Fibroblast of lung (primary cell): ENCODE data around the gene TSPYL4. TPM values are rescaled to one million over a fixed set of nuclear protein-coding genes. Genes with fewer than 3 reads are reported as not detected.
A peak's percentile ranks its signal among the peaks of the same experiment; 100 is the strongest.

Experiments
- DNase-seq, 2 donors: peaks; one replicate each; pipeline versions ENCODE4 v3.0.0 to v3.0.0-alpha.2; 2010; ENCODE audit warnings: low read depth in 2 of 2
- H2AFZ ChIP-seq: 2 replicates; pipeline ENCODE4 v1.5.1; 2012; ENCODE audit warnings: low read length, control low read depth, inconsistent platforms
- H3K27ac ChIP-seq: 2 replicates; pipeline ENCODE4 v1.5.1; 2011; ENCODE audit warnings: low read length, control low read depth; ENCODE audit not compliant: insufficient read depth
- H3K27me3 ChIP-seq: 2 replicates; pipeline ENCODE4 v1.5.1; 2011; ENCODE audit warnings: mild to moderate bottlenecking, low read length; ENCODE audit not compliant: control insufficient read depth, insufficient read depth
- H3K36me3 ChIP-seq: 2 replicates; pipeline ENCODE4 v1.5.1; 2011; ENCODE audit warnings: low read length; ENCODE audit not compliant: control insufficient read depth, insufficient read depth
- H3K4me1 ChIP-seq: 2 replicates; pipeline ENCODE4 v1.5.1; 2011; ENCODE audit warnings: low read length; ENCODE audit not compliant: control insufficient read depth, insufficient read depth; ENCODE audit errors: extremely low read depth
- H3K4me2 ChIP-seq: 2 replicates; pipeline ENCODE4 v1.5.1; 2011; ENCODE audit warnings: low read length, control low read depth; ENCODE audit not compliant: insufficient read depth; ENCODE audit errors: extremely low read depth
- H3K4me3 ChIP-seq, 4 experiments: fragments of 200-600 bp in 1 of 4; sonication (generic) in 1 of 4; replicated peaks in 1 of 4; 2 replicates each; pipeline ENCODE4 v1.5.1; 2011 to 2016; ENCODE audit warnings: low read length in 4 of 4, low read depth in 3 of 4, mild to moderate bottlenecking in 3 of 4, control low read depth in 2 of 4, inconsistent platforms in 1 of 4, mixed read lengths in 1 of 4; ENCODE audit not compliant: insufficient read depth in 1 of 4; ENCODE audit errors: control extremely low read depth in 1 of 4
- H3K79me2 ChIP-seq: 2 replicates; pipeline ENCODE4 v1.5.1; 2012; ENCODE audit warnings: mild to moderate bottlenecking, low read length, inconsistent platforms; ENCODE audit not compliant: control insufficient read depth, insufficient read depth
- H3K9ac ChIP-seq: 2 replicates; pipeline ENCODE4 v1.5.1; 2011; ENCODE audit warnings: mild to moderate bottlenecking, low read length, control low read depth; ENCODE audit not compliant: insufficient read depth
- H3K9me3 ChIP-seq: 2 replicates; pipeline ENCODE4 v1.5.1; 2012; ENCODE audit warnings: low read depth, low read length; ENCODE audit not compliant: control insufficient read depth, insufficient read depth
- H4K20me1 ChIP-seq: 2 replicates; pipeline ENCODE4 v1.5.1; 2011; ENCODE audit warnings: low read length; ENCODE audit not compliant: control insufficient read depth, insufficient read depth; ENCODE audit errors: extremely low read depth
- CTCF ChIP-seq, 2 donors: IDR thresholded peaks in 1 of 2; conservative IDR thresholded peaks in 1 of 2; 1 replicate in 1 of 2; 2 replicates in 1 of 2; pipeline ENCODE4 v1.5.1; 2011 to 2012; ENCODE audit warnings: low read length in 2 of 2, control low read depth in 1 of 2, inconsistent platforms in 1 of 2, low read depth in 1 of 2, mild to moderate bottlenecking in 1 of 2
- EZH2 ChIP-seq: IDR thresholded peaks from 2 replicates; pipeline ENCODE4 v1.5.1; 2012; ENCODE audit warnings: low read length, control low read depth, mild to moderate bottlenecking; ENCODE audit errors: missing control alignments
- polyA plus RNA-seq, 2 donors: library from polyadenylated mRNA; depleted of rRNA in 1 of 2; stranded (reverse) in 1 of 2; unstranded in 1 of 2; fragments of >200 nt; gene quantifications; 2 replicates each; pipeline ENCODE4 v1.2.1, GENCODE V29; 2011 to 2012; ENCODE audit warnings: missing spikeins in 1 of 2
- total RNA-seq: library from RNA; depleted of rRNA; stranded (reverse); fragments of >200 nt; gene quantifications from 2 replicates; pipeline ENCODE4 v1.2.1, GENCODE V29; 2014

Gene TSPYL4
- total and polyA plus RNA-seq, 2 donors (not counting 1 experiment from before 2014, with no cell fraction given): 5.3 to 25.0 TPM

GRCh38 chr6:116221911-116222310 lies 32.0 kb downstream of the TSPYL4 start:
- Histone ChIP-seq H4K20me1 (no peaks in the 10 kb centered on the region), H3K27ac (no peak overlapping the region), H2AFZ (no peak overlapping the region), H3K4me2 (no peak overlapping the region), H3K36me3 (no peaks in the 10 kb centered on the region), H3K9ac (no peak overlapping the region), H3K79me2 (no peaks in the 10 kb centered on the region), H3K4me3 (no peak overlapping the region), H3K4me1 (no peaks in the 10 kb centered on the region), H3K9me3 (no peaks in the 10 kb centered on the region), H3K27me3 (no peaks in the 10 kb centered on the region)
- TF ChIP-seq EZH2: no peak
- DNase-seq: peak in 1 of 2 donors; percentile 22

- H3K9ac ChIP-seq: no peak overlapping the region
- H3K9me3 ChIP-seq: no peaks in the 10 kb centered on the region
- H3K4me2 ChIP-seq: no peak overlapping the region
- H3K4me1 ChIP-seq: no peaks in the 10 kb centered on the region
- no peaks in the 10 kb centered on the region for H3K79me2 ChIP-seq
- no peaks in the 10 kb centered on the region for H3K36me3 ChIP-seq
- no peak overlapping the region for H3K27ac ChIP-seq
- DNase-seq: peak in 1 of 2 donors; percentile 37
- H4K20me1 ChIP-seq: no peaks in the 10 kb centered on the region
- TF ChIP-seq CTCF (conservative IDR thresholded peaks at IDR 0.05 in 1 of 2, IDR thresholded peaks at IDR 0.05 in 1 of 2; ENCODE audit: low read depth in 1 of 2, low read length in 2 of 2) (no peak), EZH2 (no peak)
- H2AFZ ChIP-seq: no peak overlapping the region
- no peak overlapping the region for H3K4me3 ChIP-seq
- H3K27me3 ChIP-seq: no peaks in the 10 kb centered on the region
Observed at GRCh38 chr6:116221067-116221466, 32.8 kb downstream of the TSPYL4 start.

- no peaks in the 10 kb centered on the region for H3K36me3 ChIP-seq
- no peaks in the 10 kb centered on the region for H3K9me3 ChIP-seq
- DNase-seq: no peak
- no peak overlapping the region for H3K27ac ChIP-seq
- no peaks in the 10 kb centered on the region for H3K4me1 ChIP-seq
- H3K9ac ChIP-seq: no peak overlapping the region
- no peaks in the 10 kb centered on the region for H3K27me3 ChIP-seq
- H3K4me2 ChIP-seq: no peak overlapping the region
- H2AFZ ChIP-seq: no peak overlapping the region
- H3K4me3 ChIP-seq: no peak overlapping the region
- no peak for TF ChIP-seq CTCF (conservative IDR thresholded peaks at IDR 0.05 in 1 of 2, IDR thresholded peaks at IDR 0.05 in 1 of 2; ENCODE audit: low read depth in 1 of 2, low read length in 2 of 2)
- TF ChIP-seq EZH2: no peak
- no peaks in the 10 kb centered on the region for H4K20me1 ChIP-seq
- H3K79me2 ChIP-seq: no peaks in the 10 kb centered on the region
Observed at GRCh38 chr6:116218866-116219265, 35.0 kb downstream of the TSPYL4 start.
